HUES48 (cell line): Measurements from ENCODE around the gene UTY.

Source experiments
- H3K27ac ChIP-seq: one replicate; pipeline ENCODE4 v1.7.0; 2013; ENCODE audit warnings: low read depth, low read length, inconsistent platforms
- H3K27me3 ChIP-seq: 2 replicates; pipeline ENCODE4 v1.6.1; 2013; ENCODE audit warnings: mild to moderate bottlenecking, low read length; ENCODE audit not compliant: control insufficient read depth, insufficient read depth
- H3K36me3 ChIP-seq: 2 replicates; pipeline ENCODE4 v1.6.1; 2013; ENCODE audit warnings: low read length; ENCODE audit not compliant: control insufficient read depth, insufficient read depth
- H3K4me1 ChIP-seq: 2 replicates; pipeline ENCODE4 v1.6.1; 2013; ENCODE audit warnings: mild to moderate bottlenecking, low read length; ENCODE audit not compliant: control insufficient read depth, insufficient read depth
- H3K4me3 ChIP-seq: 2 replicates; pipeline ENCODE4 v1.5.1; 2013; ENCODE audit warnings: mild to moderate bottlenecking, low read depth, low read length
- H3K9ac ChIP-seq: 2 replicates; pipeline ENCODE4 v1.6.1; 2013; ENCODE audit warnings: mild to moderate bottlenecking, low read depth, low read length, moderate library complexity
- H3K9me3 ChIP-seq: 2 replicates; pipeline ENCODE4 v1.6.1; 2013; ENCODE audit warnings: low read length; ENCODE audit not compliant: control insufficient read depth, insufficient read depth

UTY gene

GRCh38 chrY:13227354-13227953 lies 252.4 kb downstream of the UTY start:
- H3K9ac ChIP-seq = no peak overlapping the region
- H3K27me3 ChIP-seq = no peaks in the 10 kb centered on the region
- no peak overlapping the region for H3K27ac ChIP-seq
- H3K9me3 ChIP-seq = no peaks in the 10 kb centered on the region
- no peaks in the 10 kb centered on the region for H3K36me3 ChIP-seq
- no peaks in the 10 kb centered on the region for H3K4me1 ChIP-seq
- H3K4me3 ChIP-seq = no peak overlapping the region

GRCh38 chrY:13210961-13211646 lies 268.7 kb downstream of the UTY start:
- Histone ChIP-seq H3K4me1 (no peaks in the 10 kb centered on the region), H3K27me3 (no peaks in the 10 kb centered on the region), H3K36me3 (no peaks in the 10 kb centered on the region), H3K9me3 (no peaks in the 10 kb centered on the region), H3K4me3 (no peak overlapping the region), H3K27ac (no peak overlapping the region), H3K9ac (no peak overlapping the region)

GRCh38 chrY:13205214-13205613 lies 274.6 kb downstream of the UTY start:
- no peaks in the 10 kb centered on the region for H3K27me3 ChIP-seq
- H3K4me1 ChIP-seq = no peaks in the 10 kb centered on the region
- H3K4me3 ChIP-seq = no peak overlapping the region
- no peaks in the 10 kb centered on the region for H3K36me3 ChIP-seq
- H3K9me3 ChIP-seq = no peaks in the 10 kb centered on the region
- H3K9ac ChIP-seq = no peak overlapping the region
- no peak overlapping the region for H3K27ac ChIP-seq
